HEK293 (cell line): Measurements from ENCODE around the gene MEOX1.

Source experiments
- CTCF ChIA-PET: fragments of 350-600 bp; formaldehyde crosslinking; extraction: SDS; loops from one replicate; lab custom pipeline; 2021; ENCODE audit warnings: antibody characterized with exemption; lab: Yijun Ruan, JAX
- POLR2A ChIA-PET: fragments of 300-600 bp; formaldehyde crosslinking; extraction: SDS; loops from one replicate; lab custom pipeline; 2020; ENCODE audit warnings: antibody characterized with exemption, inconsistent platforms; lab: Yijun Ruan, JAX
- H3K27ac ChIP-seq: fragments of 200-500 bp; sonication (Bioruptor generic); 2 replicates; pipeline ENCODE4 v1.5.1; 2014; ENCODE audit warnings: low read depth, low read length, control low read depth, inconsistent platforms; ENCODE audit errors: extremely low read depth
- H3K36me3 ChIP-seq, 2 experiments: fragments of 200-500 bp in 1 of 2; sonication (Bioruptor generic) in 1 of 2; 1 replicate in 1 of 2; 2 replicates in 1 of 2; pipeline ENCODE4 v1.5.1; 2014 to 2017; ENCODE audit warnings: inconsistent platforms in 2 of 2, low read length in 2 of 2; ENCODE audit not compliant: control insufficient read depth in 2 of 2, insufficient read depth in 1 of 2
- H3K4me1 ChIP-seq: fragments of 200-500 bp; sonication (Bioruptor generic); 2 replicates; pipeline ENCODE4 v1.5.1; 2014; ENCODE audit warnings: mild to moderate bottlenecking, low read length, inconsistent platforms; ENCODE audit not compliant: control insufficient read depth, insufficient read depth
- H3K4me3 ChIP-seq: 2 replicates; pipeline ENCODE4 v1.5.1; 2011; ENCODE audit warnings: low read depth, mild to moderate bottlenecking, control low read depth, low read length, moderate library complexity
- H3K9me3 ChIP-seq: fragments of 200-500 bp; sonication (Bioruptor generic); 2 replicates; pipeline ENCODE4 v1.5.1; 2014; ENCODE audit warnings: low read depth, low read length, inconsistent platforms; ENCODE audit not compliant: control insufficient read depth, insufficient read depth
- GLI2 ChIP-seq: fragments of 450-650 bp; formaldehyde crosslinking; IDR thresholded peaks from 2 replicates; pipeline ENCODE4; 2017; ENCODE audit warnings: missing biosample characterization, missing genetic modification characterization, low read depth, borderline replicate concordance
- MZF1 ChIP-seq: fragments of 450-650 bp; formaldehyde crosslinking; IDR thresholded peaks from 2 replicates; pipeline ENCODE4 v1.5.1; 2017; ENCODE audit warnings: missing biosample characterization, missing genetic modification characterization, borderline replicate concordance
- PRDM1 ChIP-seq: fragments of 450-650 bp; formaldehyde crosslinking; IDR thresholded peaks from 2 replicates; pipeline ENCODE4; 2016; ENCODE audit warnings: missing biosample characterization, missing genetic modification characterization
- WT1 ChIP-seq: fragments of 450-650 bp; formaldehyde crosslinking; IDR thresholded peaks from 2 replicates; pipeline ENCODE4 v1.5.1; 2016; ENCODE audit warnings: missing biosample characterization, missing genetic modification characterization
- YY2 ChIP-seq: fragments of 450-650 bp; formaldehyde crosslinking; IDR thresholded peaks from 2 replicates; pipeline ENCODE4 v1.5.1; 2016; ENCODE audit warnings: missing biosample characterization, missing genetic modification characterization
- ZBTB1 ChIP-seq: fragments of 450-650 bp; formaldehyde crosslinking; IDR thresholded peaks from 2 replicates; pipeline ENCODE4 v1.5.1; 2016; ENCODE audit warnings: missing biosample characterization, missing genetic modification characterization
- ZBTB17 ChIP-seq: fragments of 450-650 bp; formaldehyde crosslinking; IDR thresholded peaks from 2 replicates; pipeline ENCODE4 v1.5.1; 2016; ENCODE audit warnings: missing biosample characterization, missing genetic modification characterization
- ZBTB20 ChIP-seq: fragments of 450-650 bp; formaldehyde crosslinking; IDR thresholded peaks from 2 replicates; pipeline ENCODE4 v1.5.1; 2016; ENCODE audit warnings: missing biosample characterization, missing genetic modification characterization
- ZBTB21 ChIP-seq: fragments of 450-650 bp; formaldehyde crosslinking; IDR thresholded peaks from 2 replicates; pipeline ENCODE4 v1.5.1; 2017; ENCODE audit warnings: missing biosample characterization, missing genetic modification characterization
- ZIC2 ChIP-seq: fragments of 450-650 bp; formaldehyde crosslinking; IDR thresholded peaks from 2 replicates; pipeline ENCODE4 v1.5.1; 2016; ENCODE audit warnings: missing biosample characterization, missing genetic modification characterization
- ZNF112 ChIP-seq: fragments of 450-650 bp; formaldehyde crosslinking; IDR thresholded peaks from 2 replicates; pipeline ENCODE4 v1.5.0; 2017; ENCODE audit warnings: missing biosample characterization, missing genetic modification characterization
- ZNF121 ChIP-seq: fragments of 450-650 bp; formaldehyde crosslinking; IDR thresholded peaks from 2 replicates; pipeline ENCODE4 v1.5.1; 2016; ENCODE audit warnings: missing biosample characterization, missing genetic modification characterization
- ZNF138 ChIP-seq: fragments of 450-650 bp; formaldehyde crosslinking; IDR thresholded peaks from 2 replicates; pipeline ENCODE4 v1.5.1; 2016; ENCODE audit warnings: missing biosample characterization, missing genetic modification characterization, borderline replicate concordance
- ZNF223 ChIP-seq: fragments of 450-650 bp; formaldehyde crosslinking; IDR thresholded peaks from 2 replicates; pipeline ENCODE4 v1.5.1; 2016; ENCODE audit warnings: missing biosample characterization, missing genetic modification characterization
- ZNF248 ChIP-seq: fragments of 450-650 bp; formaldehyde crosslinking; IDR thresholded peaks from 2 replicates; pipeline ENCODE4 v1.5.1; 2017; ENCODE audit warnings: missing biosample characterization, missing genetic modification characterization
- ZNF416 ChIP-seq: fragments of 450-650 bp; formaldehyde crosslinking; IDR thresholded peaks from 2 replicates; pipeline ENCODE4 v1.5.1; 2016; ENCODE audit warnings: missing biosample characterization, missing genetic modification characterization
- ZNF48 ChIP-seq: fragments of 450-650 bp; formaldehyde crosslinking; IDR thresholded peaks from 2 replicates; pipeline ENCODE4 v1.5.1; 2016; ENCODE audit warnings: missing biosample characterization, missing genetic modification characterization
- ZNF530 ChIP-seq: fragments of 450-650 bp; formaldehyde crosslinking; IDR thresholded peaks from 2 replicates; pipeline ENCODE4 v1.5.1; 2016; ENCODE audit warnings: low read depth, missing biosample characterization, missing genetic modification characterization
- ZNF548 ChIP-seq: fragments of 450-650 bp; formaldehyde crosslinking; IDR thresholded peaks from 2 replicates; pipeline ENCODE4 v1.5.1; 2016; ENCODE audit warnings: missing biosample characterization, missing genetic modification characterization
- ZNF558 ChIP-seq: fragments of 450-650 bp; formaldehyde crosslinking; IDR thresholded peaks from 2 replicates; pipeline ENCODE4 v1.5.1; 2016; ENCODE audit warnings: missing biosample characterization, missing genetic modification characterization
- ZNF571 ChIP-seq: fragments of 450-650 bp; formaldehyde crosslinking; IDR thresholded peaks from 2 replicates; pipeline ENCODE4 v1.5.0; 2017; ENCODE audit warnings: missing biosample characterization, missing genetic modification characterization
- ZNF654 ChIP-seq: fragments of 450-650 bp; formaldehyde crosslinking; IDR thresholded peaks from 2 replicates; pipeline ENCODE4 v1.5.1; 2016; ENCODE audit warnings: low read depth, missing biosample characterization, missing genetic modification characterization
- ZXDB ChIP-seq: fragments of 450-650 bp; formaldehyde crosslinking; IDR thresholded peaks from 2 replicates; pipeline ENCODE4 v1.5.1; 2016; ENCODE audit warnings: missing biosample characterization, missing genetic modification characterization
- TF ChIP-seq, protein P1 (sequence below): fragments of 450-650 bp; formaldehyde crosslinking; IDR thresholded peaks from 2 replicates; pipeline ENCODE4 v1.5.1; 2016; ENCODE audit warnings: missing biosample characterization, missing genetic modification characterization
- TF ChIP-seq, protein P2 (sequence below): fragments of 450-650 bp; formaldehyde crosslinking; IDR thresholded peaks from 2 replicates; pipeline ENCODE4 v1.5.1; 2016; ENCODE audit warnings: missing biosample characterization, missing genetic modification characterization, low read depth
- TF ChIP-seq, protein P3 (sequence below): fragments of 450-650 bp; formaldehyde crosslinking; IDR thresholded peaks from 2 replicates; pipeline ENCODE4 v1.5.1; 2017; ENCODE audit warnings: missing biosample characterization, mild to moderate bottlenecking, missing genetic modification characterization, moderate library complexity

MEOX1 gene

GRCh38 chr17:43644081-43644480 is 17.6 kb downstream of the MEOX1 start:
- no peaks in the 10 kb centered on the region for H3K36me3 ChIP-seq
- POLR2A ChIA-PET = no interaction called here
- H3K4me1 ChIP-seq = no peaks in the 10 kb centered on the region
- CTCF ChIA-PET = interaction anchor here (0.9 to 1.4 kb wide), 2 partner anchors 67 to 160 kb away, joined by 3 to 5 read pairs; partner anchors contain the start of gene DHX8
- no peaks in the 10 kb centered on the region for H3K9me3 ChIP-seq
- no peak overlapping the region for H3K27ac ChIP-seq
- H3K4me3 ChIP-seq = no peak overlapping the region
- TF ChIP-seq ZBTB17 (peak; percentile 37; the same call in 1 of the 2 replicates), GLI2 (tag by site-specific recombination) (no peak)

DNA sequence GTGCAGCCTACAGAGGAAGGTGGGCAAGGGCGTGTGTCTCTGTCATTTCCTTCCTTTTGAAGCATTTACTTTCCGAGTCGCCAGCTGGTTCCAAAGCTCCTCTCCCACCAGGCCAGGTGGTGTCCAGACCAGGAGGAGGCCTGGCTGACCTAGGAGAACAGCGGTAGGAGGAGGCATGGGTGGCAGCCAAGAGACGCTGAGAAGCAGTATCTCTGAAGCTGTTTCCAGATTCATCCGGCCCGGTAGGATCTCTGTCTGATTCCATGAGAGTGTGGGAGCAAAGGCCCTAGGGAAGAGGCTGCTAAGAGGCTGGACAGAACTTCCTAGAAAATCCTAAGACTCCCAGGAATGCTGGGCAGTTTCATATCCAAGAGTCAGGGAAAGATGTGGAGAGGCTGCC is 20.3 kb downstream of the MEOX1 start:
- CTCF ChIA-PET = interaction anchor here (0.9 to 2.1 kb wide), 4 partner anchors 31 to 65 kb away, joined by 3 to 15 read pairs (median 4); no protein-coding TSS in a partner anchor
- TF ChIP-seq YY2 (tag by site-specific recombination) (no peak), ZNF112 (tag by site-specific recombination) (no peak), ZNF571 (tag by site-specific recombination) (no peak), WT1 (no peak), ZNF654 (no peak), PRDM1 (no peak), ZNF558 (tag by site-specific recombination) (no peak), ZNF530 (no peak), ZNF248 (tag by site-specific recombination) (no peak), ZNF416 (tag by site-specific recombination) (no peak), ZNF223 (tag by site-specific recombination) (no peak), ZBTB1 (no peak), ZBTB21 (tag by site-specific recombination) (no peak), ZNF121 (tag by site-specific recombination) (no peak)
- TF ChIP-seq, protein P1, sequence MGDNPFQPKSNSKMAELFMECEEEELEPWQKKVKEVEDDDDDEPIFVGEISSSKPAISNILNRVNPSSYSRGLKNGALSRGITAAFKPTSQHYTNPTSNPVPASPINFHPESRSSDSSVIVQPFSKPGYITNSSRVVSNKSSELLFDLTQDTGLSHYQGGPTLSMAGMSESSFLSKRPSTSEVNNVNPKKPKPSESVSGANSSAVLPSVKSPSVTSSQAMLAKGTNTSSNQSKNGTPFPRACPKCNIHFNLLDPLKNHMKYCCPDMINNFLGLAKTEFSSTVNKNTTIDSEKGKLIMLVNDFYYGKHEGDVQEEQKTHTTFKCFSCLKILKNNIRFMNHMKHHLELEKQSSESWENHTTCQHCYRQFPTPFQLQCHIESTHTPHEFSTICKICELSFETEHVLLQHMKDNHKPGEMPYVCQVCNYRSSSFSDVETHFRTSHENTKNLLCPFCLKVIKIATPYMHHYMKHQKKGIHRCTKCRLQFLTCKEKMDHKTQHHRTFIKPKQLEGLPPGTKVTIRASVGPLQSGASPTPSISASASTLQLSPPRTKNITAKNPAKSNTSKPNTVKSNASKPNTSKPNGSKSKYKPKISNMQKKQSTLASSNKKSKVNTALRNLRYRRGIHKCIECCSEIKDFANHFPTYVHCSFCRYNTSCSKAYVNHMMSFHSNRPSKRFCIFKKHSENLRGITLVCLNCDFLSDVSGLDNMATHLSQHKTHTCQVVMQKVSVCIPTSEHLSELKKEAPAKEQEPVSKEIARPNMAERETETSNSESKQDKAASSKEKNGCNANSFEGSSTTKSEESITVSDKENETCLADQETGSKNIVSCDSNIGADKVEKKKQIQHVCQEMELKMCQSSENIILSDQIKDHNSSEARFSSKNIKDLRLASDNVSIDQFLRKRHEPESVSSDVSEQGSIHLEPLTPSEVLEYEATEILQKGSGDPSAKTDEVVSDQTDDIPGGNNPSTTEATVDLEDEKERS (tag by site-specific recombination) = no peak
- TF ChIP-seq, protein P2, sequence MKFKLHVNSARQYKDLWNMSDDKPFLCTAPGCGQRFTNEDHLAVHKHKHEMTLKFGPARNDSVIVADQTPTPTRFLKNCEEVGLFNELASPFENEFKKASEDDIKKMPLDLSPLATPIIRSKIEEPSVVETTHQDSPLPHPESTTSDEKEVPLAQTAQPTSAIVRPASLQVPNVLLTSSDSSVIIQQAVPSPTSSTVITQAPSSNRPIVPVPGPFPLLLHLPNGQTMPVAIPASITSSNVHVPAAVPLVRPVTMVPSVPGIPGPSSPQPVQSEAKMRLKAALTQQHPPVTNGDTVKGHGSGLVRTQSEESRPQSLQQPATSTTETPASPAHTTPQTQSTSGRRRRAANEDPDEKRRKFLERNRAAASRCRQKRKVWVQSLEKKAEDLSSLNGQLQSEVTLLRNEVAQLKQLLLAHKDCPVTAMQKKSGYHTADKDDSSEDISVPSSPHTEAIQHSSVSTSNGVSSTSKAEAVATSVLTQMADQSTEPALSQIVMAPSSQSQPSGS (tag by site-specific recombination) = no peak
- TF ChIP-seq, all 188 proteins: peak for 0
- Histone ChIP-seq H3K27ac (no peak overlapping the region), H3K36me3 (no peaks in the 10 kb centered on the region), H3K4me3 (no peak overlapping the region), H3K9me3 (no peaks in the 10 kb centered on the region), H3K4me1 (no peaks in the 10 kb centered on the region)
- POLR2A ChIA-PET = no interaction called here

GRCh38 chr17:43640491-43641252 is 21.1 kb downstream of the MEOX1 start:
- POLR2A ChIA-PET = no interaction called here
- H3K36me3 ChIP-seq = no peaks in the 10 kb centered on the region
- no peak overlapping the region for H3K4me3 ChIP-seq
- no peak overlapping the region for H3K27ac ChIP-seq
- H3K9me3 ChIP-seq = no peaks in the 10 kb centered on the region
- TF ChIP-seq ZNF548 (tag by site-specific recombination) (no peak), MZF1 (tag by site-specific recombination) (no peak), ZNF48 (tag by site-specific recombination) (no peak), ZNF138 (tag by site-specific recombination) (no peak), ZXDB (tag by site-specific recombination) (no peak), ZIC2 (tag by site-specific recombination) (no peak), ZBTB20 (tag by site-specific recombination) (no peak)
- TF ChIP-seq, protein P3, sequence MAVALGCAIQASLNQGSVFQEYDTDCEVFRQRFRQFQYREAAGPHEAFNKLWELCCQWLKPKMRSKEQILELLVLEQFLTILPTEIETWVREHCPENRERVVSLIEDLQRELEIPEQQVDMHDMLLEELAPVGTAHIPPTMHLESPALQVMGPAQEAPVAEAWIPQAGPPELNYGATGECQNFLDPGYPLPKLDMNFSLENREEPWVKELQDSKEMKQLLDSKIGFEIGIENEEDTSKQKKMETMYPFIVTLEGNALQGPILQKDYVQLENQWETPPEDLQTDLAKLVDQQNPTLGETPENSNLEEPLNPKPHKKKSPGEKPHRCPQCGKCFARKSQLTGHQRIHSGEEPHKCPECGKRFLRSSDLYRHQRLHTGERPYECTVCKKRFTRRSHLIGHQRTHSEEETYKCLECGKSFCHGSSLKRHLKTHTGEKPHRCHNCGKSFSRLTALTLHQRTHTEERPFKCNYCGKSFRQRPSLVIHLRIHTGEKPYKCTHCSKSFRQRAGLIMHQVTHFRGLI (tag by site-specific recombination) = peak; percentile 29; the same call in 1 of the 2 replicates
- TF ChIP-seq, all 188 proteins: peak for 1
- CTCF ChIA-PET = interaction anchor here (0.8 to 2.1 kb wide), 5 partner anchors 29 to 64 kb away, joined by 3 to 15 read pairs (median 4); no protein-coding TSS in a partner anchor
- H3K4me1 ChIP-seq = no peaks in the 10 kb centered on the region
